Measurements from ENCODE around the gene MUC16. TPM values are rescaled to one million over a fixed set of nuclear protein-coding genes. Genes with fewer than 3 reads are reported as not detected.

Gene MUC16
- total and polyA plus RNA-seq, 9 donors = 0.13 to 52.8 (median 1.6) TPM

DNA sequence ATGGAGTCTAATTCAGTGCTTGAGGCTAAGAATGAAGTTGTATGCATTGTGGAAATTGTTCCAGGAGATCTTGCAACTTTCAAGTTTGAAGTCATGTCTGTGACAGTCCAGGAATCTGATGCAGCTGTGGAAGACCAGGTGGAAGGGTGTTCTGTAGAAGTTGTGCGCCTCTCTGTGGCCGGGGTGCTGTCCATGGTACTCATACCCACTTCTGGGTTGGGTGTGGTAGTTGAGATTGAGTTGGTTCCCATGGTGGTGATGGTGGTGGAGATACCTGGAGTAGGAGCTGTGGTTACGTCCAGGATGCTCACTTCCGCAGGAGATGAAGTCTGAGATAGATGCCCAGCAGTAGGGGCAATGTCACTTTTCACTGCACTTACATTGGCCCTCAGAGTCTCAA lies 44.3 kb downstream of the MUC16 start:
- 41 to 61% (median 43%) methylated on average over 4 of the region's 4 CpGs for WGBS, 3 donors

More for the DNA sequence above, 44.3 kb downstream of the MUC16 start:
- H3K9me3 ChIP-seq = no peaks in the 10 kb centered on the region
- no peak overlapping the region for H3K27ac ChIP-seq
- H3K27me3 ChIP-seq = no peaks in the 10 kb centered on the region
- no peak overlapping the region for H3K4me3 ChIP-seq
- intact Hi-C loops (cut with DNase I) = no loop called here
- H3K36me3 ChIP-seq = no peaks in the 10 kb centered on the region
- no peaks in the 10 kb centered on the region for H3K4me1 ChIP-seq (ENCODE audit: insufficient read depth)
- no peak for DNase-seq
- TF ChIP-seq POLR2A (IDR thresholded peaks at IDR 0.05) (no peak), EP300 (IDR thresholded peaks at IDR 0.05) (no peak)
- TF ChIP-seq, protein P1, sequence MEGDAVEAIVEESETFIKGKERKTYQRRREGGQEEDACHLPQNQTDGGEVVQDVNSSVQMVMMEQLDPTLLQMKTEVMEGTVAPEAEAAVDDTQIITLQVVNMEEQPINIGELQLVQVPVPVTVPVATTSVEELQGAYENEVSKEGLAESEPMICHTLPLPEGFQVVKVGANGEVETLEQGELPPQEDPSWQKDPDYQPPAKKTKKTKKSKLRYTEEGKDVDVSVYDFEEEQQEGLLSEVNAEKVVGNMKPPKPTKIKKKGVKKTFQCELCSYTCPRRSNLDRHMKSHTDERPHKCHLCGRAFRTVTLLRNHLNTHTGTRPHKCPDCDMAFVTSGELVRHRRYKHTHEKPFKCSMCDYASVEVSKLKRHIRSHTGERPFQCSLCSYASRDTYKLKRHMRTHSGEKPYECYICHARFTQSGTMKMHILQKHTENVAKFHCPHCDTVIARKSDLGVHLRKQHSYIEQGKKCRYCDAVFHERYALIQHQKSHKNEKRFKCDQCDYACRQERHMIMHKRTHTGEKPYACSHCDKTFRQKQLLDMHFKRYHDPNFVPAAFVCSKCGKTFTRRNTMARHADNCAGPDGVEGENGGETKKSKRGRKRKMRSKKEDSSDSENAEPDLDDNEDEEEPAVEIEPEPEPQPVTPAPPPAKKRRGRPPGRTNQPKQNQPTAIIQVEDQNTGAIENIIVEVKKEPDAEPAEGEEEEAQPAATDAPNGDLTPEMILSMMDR (IDR thresholded peaks at IDR 0.05) = no peak

Other genes starting within 250 kb of the MUC16 start
- gene ZNF558, start 178.1 kb downstream of the MUC16 start, total RNA-seq = 10 to 100 TPM; 28.0 to 44.2 (median 34.4) TPM
- 10 to 100 TPM; 15.8 to 21.0 TPM for gene ZNF558, start 178.1 kb downstream of the MUC16 start, polyA plus RNA-seq
- gene MBD3L1, start 178.0 kb downstream of the MUC16 start, total RNA-seq = not detected
- gene MBD3L1, start 178.0 kb downstream of the MUC16 start, polyA plus RNA-seq = not detected
- under 1 TPM in 1 of 7 donors, not detected in 6; 0.34 TPM for gene OR1M1, start 76.7 kb upstream of the MUC16 start, total RNA-seq
- gene OR1M1, start 76.7 kb upstream of the MUC16 start, polyA plus RNA-seq = not detected
- gene OR7G2, start 97.1 kb upstream of the MUC16 start, total RNA-seq = not detected
- gene OR7G2, start 97.1 kb upstream of the MUC16 start, polyA plus RNA-seq = not detected
- not detected for gene OR7G1, start 105.4 kb upstream of the MUC16 start, total RNA-seq
- not detected for gene OR7G1, start 105.4 kb upstream of the MUC16 start, polyA plus RNA-seq
- gene OR7G3, start 116.5 kb upstream of the MUC16 start, total RNA-seq = not detected
- gene OR7G3, start 116.5 kb upstream of the MUC16 start, polyA plus RNA-seq = not detected
- 10 to 100 TPM; 10.8 to 33.3 (median 27.1) TPM for gene ZNF317, start 130.0 kb upstream of the MUC16 start, total RNA-seq
- gene ZNF317, start 130.0 kb upstream of the MUC16 start, polyA plus RNA-seq = 10 to 100 TPM; 13.9 to 37.1 TPM
- not detected for gene OR7D2, start 168.6 kb upstream of the MUC16 start, total RNA-seq
- not detected for gene OR7D2, start 168.6 kb upstream of the MUC16 start, polyA plus RNA-seq
- gene OR7D4, start 209.2 kb upstream of the MUC16 start, total RNA-seq = not detected
- not detected for gene OR7D4, start 209.2 kb upstream of the MUC16 start, polyA plus RNA-seq
- not detected for gene OR7E24, start 240.5 kb upstream of the MUC16 start, total RNA-seq
- gene OR7E24, start 240.5 kb upstream of the MUC16 start, polyA plus RNA-seq = not detected

Data from ovary (tissue), 9 donors.